NCI-H1436 treated with DMSO at 0.1 percent for 48 hours (cell line): Measurements from ENCODE around the gene ST8SIA2.

Source experiments
- DNase-seq: peaks from one replicate; lab custom pipeline; 2025; lab: John Stamatoyannopoulos, UW

The ST8SIA2 gene, protein sequence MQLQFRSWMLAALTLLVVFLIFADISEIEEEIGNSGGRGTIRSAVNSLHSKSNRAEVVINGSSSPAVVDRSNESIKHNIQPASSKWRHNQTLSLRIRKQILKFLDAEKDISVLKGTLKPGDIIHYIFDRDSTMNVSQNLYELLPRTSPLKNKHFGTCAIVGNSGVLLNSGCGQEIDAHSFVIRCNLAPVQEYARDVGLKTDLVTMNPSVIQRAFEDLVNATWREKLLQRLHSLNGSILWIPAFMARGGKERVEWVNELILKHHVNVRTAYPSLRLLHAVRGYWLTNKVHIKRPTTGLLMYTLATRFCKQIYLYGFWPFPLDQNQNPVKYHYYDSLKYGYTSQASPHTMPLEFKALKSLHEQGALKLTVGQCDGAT

DNA sequence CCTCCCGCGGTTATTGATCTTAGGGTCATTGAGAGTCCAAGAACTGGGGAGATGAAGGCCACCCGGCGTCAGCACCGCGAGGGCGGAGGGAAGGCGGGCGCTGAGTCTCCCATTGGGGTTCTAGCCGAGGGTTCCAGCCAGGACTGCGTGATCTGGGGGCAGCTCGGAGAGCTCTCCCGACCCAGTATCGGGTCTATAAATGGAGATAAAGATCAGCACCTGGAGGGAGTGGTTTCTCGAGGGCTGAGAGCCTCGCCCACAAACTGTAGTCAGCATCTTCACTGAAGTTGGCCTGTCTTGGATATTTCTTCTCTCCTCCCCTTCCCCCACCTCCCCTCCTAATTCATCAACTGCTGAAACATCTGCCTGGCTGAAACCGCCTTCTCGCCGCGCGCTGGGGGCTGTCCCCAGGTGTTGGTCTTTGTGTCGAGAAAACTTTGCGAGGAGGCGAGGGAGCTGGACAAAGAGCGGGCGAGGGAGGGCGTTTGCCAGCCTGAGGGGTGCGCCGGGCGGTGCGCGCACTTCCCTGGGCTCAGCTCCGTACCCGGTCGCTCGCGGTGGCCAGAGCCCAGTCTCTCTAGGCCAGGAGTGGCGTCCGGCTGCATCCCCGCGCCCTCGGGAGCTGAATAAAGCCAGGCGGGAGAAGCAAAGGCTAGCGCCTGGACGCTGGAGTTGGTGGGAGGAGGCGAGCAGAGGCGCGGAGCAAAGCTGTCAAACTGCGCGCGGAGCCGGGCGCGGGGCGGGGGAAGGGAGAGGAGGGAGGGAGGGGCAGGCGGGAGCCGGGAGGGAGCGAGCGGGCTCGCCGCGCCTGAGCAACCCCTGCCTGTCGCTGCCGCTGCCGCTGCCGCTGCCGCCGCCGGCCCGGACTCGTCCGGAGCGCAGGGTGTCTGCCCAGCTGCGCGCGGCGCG lies at the start of gene ST8SIA2:
Gene ST8SIA2, plus strand, starts transcription at position 811 of the 909 bp plus-strand sequence. CDS start 184 bp downstream, outside the sequence.
- DNase-seq, result no peak

DNA sequence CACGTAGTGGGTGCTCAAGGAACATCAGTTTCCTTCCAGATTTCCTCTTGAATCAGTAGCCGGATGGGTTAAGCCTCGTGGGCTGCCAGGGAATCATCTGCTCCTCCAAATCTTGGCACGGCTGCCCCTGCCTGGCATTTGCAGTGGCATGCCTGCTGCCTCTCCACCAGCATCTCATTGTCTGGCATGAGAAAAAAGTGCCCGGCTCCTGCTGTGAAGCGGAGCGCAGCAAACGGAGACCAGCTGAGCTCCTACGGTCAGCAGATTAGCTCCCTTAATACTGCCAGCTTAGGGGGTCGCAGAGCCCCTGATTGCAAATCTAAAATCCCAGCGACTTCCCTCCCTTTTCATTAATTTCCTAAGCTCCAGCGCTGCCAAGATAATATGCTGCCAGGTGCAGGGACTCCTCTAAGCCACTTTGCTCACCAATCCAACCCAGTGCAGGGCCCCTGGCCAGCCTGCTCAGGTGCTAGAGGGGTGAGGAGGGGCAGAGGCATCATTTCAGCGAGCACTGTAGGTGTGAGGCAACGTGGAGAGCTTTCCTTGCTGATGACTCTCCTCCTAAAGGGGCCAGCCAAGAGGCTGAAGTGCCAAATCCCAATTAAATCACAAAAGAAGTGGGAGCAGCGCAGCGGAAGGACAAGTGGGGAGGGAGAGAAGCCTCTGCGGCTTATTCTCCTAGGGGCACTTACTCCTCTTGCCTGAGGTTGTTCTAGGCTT lies 49.6 kb upstream of the ST8SIA2 start:
- DNase-seq, result no peak

DNA sequence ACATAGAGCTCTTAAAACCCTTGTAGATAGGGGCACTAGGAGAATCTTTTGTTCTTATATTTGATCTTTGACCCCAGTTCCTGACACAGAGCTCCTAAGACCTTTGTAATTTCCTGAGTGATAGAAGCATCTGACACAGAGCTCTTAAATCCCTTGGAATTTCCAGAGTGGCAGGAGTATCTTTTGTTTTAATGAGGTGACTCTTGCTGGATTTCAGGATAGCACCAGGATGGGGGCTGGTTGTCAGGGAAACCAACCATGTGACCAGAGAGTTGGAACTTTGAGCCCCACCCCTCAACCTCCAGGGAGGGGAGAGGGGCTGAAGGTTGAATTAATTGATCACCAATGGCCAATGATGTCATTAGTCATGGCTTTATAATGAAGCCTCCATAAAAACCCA lies 47.6 kb upstream of the ST8SIA2 start:
- no peak for DNase-seq

DNA sequence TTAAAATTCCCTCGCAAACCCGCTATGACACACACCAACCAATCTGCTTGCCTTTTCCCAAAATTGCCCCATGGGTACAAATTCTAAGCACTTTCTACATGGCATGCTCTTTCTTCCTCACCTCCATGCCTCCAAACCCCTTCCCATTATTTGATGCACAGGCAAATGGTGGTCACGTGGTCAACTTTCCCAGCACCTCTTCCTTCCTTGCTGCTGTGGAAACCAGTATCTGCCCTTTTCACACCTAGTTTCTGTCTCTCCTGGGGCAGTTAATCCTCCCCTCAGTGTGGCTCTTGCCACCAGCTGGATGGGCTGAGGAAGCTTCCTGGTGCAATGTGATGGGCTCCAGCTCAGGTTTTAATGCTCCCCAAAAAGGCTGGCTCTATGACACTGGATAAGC lies 38.4 kb upstream of the ST8SIA2 start:
- DNase-seq, result no peak

DNA sequence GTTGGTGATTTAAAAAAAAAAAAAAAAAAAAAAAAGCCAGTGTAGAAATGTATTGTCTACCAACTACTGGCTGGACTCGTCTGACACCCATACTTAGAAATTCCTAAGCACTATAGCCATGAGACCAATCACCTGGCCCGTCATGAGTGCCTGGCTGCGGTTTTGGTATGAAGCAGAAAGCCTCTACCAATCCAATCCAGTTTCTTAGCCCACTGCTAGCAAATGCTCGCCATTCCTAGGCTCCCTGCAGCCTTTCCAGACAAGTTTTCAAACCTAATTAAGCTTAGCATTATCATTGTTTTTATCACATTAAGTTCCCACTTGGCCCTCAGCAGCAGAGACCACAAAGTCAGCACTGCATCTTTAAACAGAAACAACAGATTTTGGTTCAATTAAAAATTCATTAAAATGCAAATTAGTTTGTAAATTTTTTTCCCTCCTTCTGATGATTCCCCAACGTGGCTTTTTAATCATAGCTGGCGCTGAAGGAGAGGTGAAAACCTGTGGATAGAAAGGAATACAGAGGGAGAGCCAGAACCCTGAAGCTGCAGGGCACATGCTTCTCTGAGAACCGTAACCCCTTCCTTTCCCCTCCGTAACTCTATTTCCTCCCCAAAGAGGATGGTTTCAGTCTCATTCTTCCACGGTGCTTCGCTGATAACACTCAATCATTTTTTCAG lies 32.2 kb upstream of the ST8SIA2 start:
- DNase-seq, result no peak

DNA sequence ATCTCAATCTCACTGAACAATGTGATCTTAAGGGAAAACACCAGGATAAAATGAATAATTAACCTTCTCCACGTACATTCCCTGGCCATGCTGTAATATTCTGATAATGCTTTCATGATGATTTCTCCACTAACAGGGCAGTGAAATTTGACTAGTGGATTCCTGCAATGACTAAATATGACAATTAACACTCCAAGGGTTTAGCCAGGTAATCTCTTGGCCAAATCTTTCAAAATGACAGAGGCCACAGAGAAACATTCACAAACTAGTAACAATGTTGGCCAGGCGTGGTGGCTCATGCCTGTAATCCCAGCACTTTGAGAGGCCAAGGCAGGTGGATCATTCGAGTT lies 31.7 kb upstream of the ST8SIA2 start:
- no peak for DNase-seq

DNA sequence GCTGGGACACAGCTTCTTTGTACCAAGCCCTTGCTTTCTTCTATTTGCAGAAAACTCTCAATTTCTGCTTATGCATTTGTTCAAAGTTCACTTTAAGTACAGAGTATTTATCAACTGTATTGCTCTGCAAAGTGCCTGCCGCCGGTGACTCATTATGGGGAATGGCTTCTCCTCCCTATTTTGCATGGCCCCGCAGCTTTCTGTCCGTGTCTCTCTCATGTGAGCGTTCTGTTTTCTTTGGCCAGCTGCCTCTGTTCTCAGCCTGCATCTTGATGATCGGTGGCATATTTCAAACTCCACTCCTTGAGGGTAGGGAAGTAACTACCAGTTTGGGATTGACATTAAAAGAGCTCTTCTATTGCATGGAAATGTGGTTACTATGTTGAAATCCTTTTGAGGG lies 28.6 kb upstream of the ST8SIA2 start:
- DNase-seq, result no peak

DNA sequence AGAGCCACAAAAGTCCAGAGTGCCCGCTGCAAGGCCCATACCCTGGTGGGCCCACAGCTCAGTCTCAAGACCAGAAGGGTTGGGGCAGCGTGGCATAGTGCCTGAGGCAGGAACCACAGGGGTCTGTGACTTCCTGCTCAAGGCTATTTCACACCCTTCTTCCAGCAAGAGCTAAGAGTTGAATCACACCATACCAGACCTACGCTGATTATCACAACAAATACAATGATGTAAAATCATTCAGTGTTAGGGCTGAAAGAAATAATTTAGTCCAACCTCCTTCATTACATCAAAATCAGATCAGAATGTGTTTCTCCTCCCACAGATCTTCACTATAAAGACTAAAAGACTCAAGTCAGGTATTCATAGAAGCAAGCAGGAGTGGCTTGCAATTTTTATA lies 27.8 kb upstream of the ST8SIA2 start:
- no peak for DNase-seq

DNA sequence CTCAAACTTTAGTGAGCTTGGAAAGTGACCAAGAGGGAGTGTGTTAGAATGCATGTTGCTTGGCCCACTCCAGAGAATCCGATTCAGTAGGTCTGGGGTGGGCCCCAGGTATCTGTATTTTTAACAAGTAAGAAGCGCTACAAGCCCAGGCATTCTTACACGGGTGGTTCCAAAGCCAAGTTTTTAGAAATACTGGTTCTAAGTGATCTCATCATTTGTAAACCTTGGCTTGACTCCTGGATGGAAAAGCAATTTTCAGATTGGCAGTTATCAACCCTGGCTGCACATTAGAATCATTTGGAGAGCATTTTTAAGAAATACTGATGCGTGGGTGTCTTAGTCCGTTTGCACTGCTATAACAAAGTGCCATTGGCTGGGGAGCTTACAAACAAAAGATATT lies 27.3 kb upstream of the ST8SIA2 start:
- no peak for DNase-seq

DNA sequence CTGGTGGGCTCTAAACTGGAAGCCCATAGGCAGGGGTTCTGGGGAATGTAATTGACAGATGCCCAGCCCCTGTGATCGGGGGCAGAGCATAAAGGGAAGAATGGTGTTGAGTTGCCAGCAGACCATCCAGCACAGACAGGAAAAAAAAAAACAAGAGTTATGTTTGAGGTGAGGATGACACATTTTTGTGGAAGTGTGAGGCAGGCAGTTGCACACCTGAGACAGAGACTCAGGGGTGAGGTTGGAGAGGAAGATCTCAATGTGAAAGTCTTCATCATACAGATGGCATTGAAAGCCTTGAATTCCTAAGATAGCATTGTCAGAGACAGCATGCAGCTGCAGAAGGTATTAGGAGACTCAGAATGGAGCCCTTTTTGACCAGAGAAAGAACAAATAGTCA lies 18.6 kb upstream of the ST8SIA2 start:
- DNase-seq, result no peak

DNA sequence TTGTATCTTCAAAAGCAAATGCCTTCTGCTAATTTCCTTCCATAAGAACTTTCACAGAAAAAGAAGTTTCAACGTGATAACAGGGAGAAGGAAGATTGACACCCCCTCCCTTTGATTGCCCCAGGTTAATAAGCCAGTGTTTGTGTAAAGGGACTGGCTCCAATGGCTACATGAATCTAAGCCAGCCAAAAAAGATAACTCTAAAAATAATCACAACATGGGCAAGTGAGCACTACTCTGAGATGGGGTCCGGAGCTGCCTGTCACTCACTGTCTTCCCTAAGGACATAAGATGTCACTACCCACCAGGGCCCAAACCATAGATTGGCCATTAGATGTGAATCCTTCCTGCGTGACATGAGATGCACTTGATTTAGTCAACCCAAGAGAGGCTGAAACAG lies 17.6 kb upstream of the ST8SIA2 start:
- DNase-seq, result no peak

DNA sequence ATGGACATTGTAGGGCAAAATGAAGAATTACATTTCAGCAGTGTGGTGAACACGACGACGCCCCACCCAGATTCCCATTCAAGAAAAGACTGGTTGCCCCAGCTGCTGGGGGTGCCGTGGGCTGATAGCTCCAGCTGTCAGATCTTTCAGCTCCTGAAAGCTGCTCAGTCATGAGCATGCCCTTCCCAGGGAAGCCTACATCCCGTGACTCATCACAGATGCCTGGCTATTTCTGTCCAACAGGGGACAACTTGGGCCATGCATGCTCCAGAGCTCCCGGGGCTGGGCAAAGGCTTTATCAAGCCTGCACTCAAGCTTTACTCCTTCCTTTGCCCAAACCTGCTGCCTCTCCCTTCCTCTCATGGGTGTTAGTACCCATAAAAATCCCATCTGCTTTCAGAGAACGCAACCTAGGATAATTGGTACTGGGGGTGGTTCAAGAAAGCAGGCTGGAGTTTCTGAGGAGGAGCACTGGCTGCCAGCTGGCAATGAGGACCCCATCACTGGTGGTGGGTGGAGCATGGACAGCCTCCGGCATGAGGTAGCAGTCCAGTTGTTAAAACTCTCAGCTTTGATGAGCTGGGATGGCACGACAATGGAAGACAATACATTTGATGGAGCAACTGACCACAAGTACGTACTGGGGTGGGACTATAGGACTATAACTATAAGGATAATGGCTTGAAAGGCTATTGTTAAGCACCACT lies 16.4 kb upstream of the ST8SIA2 start:
- no peak for DNase-seq

DNA sequence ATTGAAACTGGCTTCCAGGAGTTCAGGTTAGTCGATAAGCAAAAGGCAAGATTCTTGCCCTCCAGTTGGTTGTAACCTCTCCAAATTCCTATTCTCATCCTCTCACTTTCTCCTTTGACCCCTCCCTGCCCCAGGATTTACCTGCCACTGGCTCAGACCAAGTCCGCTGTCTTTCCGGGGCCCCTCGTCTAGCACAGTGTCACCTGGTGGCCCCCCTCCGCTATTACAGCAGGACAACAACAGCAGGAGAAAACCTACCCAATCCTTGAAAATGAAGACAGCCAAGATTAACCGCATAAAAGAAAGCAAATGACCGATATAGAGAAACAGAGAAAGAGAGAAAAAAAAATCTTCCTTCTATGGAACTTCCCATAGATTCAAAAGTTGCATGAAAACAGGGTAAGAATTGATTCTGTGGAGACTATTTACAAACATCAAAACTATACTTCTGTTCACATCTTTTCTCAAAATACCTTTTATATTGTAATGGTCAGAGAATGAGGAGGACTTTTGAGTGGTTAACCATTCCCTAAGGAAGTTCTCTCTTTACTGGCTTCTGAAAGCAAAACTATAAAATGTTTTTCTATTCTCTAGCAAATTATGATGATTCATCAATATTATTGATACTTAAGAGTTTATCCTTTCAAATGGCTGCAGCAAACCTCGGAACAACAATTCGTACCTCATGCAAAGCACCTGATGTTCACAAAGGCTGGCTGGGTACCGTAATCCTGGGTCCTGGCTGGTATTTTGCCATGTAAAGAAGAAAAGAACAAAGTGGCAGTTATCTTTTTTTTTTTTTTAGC lies 10.0 kb upstream of the ST8SIA2 start:
- no peak for DNase-seq

DNA sequence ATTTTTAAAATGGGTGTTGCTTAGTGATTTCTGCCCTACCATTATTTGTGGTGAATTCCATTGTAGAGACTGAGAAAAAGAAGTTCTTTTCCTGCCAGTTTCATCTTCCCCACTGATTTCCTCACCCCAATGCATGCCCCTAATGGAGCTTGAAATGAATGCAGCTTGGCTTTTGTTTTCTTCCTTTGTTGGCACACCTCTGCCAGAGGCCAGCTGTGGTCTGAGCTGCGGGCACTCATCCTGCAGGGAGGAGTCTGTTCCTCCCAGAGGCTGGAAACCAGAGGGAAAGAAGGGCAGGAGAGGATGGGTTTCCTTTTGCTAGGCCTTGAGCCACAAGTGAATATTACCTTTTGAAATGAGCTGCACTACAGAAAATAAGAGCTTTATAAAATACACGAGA lies 9.3 kb upstream of the ST8SIA2 start:
- DNase-seq, result no peak

DNA sequence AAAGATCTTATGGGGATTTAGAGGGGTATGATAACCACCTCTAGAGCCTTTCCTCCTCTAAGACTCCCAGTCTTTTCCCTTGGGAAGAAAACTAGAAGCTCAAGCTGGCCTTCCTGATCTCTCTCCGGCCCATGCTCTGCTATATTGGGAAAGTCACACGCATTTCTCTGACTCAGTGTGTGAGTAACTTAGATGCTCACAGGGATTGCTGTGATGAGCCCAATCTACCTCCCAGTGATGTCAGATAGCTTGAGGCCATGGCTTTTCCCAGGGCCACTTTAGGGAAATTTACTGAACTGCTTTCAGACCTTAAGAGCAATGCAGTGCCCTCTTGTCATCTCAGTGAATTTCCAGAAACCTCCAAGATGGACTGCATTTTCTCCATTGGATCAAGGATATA lies 8.6 kb upstream of the ST8SIA2 start:
- no peak for DNase-seq

DNA sequence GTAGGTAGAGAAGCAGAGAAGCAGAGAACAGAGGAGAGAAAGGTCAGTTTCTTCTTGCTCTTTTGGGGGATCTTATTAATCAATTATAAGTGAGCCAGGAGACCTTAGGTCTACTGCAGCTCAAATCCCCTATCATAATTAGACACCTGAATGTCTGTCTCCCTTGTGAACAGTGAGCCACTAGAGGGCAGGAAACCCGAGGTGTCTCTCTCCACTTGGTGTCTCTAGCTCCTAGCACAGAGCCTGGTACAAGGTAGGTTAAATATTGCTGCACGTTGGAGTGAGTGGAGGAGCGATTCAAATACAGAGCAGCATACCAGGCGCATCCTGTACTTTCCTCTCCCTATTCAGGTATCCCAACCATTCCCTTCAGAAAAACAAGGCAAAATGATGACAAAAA lies 2.0 kb upstream of the ST8SIA2 start:
- DNase-seq, result no peak

DNA sequence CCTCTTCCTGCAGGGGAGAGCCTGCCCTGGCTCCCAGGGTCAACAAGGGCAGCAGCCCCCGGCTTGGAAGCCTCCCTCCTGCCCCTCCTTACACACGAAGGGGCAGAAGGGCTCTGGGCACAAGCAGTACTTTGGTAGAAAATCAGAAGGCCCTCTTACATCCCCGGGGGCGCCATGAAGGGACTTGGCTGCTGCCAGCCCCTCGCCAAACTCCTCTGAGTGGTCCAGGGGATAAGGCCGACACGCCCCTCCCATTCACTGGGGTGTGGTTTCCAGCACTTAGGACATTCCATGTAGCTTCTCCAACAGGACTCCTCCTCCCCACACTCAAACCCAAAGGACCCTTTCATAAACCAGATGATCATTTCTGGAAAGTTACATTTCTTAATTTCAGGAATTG lies 1.2 kb upstream of the ST8SIA2 start:
- no peak for DNase-seq

DNA sequence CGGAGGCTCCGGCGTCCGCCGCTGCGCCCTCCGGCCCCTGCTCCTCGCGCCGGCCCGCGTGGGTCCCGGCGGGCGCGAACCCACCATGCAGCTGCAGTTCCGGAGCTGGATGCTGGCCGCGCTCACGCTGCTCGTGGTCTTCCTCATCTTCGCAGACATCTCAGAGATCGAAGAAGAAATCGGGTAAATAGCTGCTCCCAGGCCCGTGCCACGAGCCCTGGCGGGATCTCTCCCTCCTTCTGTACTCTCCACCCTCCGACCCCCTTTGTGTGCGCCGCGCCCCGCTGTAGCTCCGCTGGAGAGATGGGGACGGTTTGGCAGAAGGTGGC lies 263 bp downstream of the ST8SIA2 start:
- no peak for DNase-seq

DNA sequence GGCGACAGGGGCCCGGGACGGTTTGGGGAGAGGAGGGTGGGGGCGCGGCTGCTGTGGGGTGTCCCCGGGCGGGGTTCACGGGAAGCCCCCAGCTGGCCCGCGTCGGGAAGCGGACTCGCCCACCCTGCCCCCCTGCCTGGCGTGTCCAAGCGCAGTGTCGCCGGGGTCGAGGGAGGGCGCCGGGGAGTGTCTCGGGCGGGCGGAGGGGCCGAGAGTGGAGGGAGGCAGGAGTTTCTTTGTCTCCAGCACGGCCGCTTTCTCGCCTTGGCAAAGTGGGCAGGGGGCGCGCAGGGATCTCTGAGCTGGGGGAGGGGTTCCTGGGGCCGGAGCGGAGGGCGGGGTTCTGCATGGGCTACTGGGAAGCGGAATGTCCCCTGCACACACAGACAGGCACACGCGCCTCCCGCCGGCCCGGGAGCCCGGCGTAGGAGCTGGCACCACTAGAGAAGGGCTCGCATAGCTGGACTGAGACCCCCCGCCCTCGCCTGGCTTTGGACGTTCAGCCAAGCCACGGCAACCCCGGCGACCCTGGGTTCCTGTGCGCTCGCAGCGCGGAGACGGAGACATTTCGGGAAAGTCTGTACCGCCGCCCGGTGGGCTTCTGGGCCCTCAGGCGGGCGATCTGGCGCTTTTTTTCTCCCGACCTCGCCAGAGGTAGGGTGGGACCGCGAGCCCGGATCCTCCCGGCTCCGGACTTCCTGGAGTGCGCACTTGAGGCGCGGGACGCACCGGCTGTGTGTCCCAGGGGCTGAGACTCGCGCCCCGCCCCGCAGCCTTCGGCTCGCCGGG lies 822 bp downstream of the ST8SIA2 start:
- no peak for DNase-seq

DNA sequence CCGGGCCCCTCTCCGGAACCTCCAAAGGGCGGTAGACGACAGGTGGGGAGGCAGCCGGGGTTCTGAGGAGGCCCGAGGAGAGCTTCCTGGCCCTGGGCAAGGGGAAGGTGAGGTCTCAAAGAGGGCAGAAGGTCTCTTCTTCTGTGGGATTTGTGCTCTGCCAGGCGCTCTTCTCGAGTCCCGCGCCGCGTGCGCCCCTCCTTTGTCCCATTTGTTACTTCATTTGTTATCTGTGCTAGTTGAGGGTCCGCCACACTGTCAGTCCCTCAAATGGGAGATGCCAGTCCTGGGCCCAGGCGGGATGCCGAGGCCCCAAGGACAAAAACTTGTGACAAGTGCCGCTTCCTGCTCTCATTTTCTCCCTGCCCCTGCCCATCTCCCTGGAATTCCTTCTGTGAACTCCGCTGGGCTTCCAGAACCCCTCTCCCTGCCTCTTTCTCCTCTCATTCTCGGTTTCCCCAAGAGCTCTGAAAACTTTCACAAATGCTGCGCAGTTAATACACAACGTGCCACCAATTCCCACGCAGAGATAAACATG lies 1.5 kb downstream of the ST8SIA2 start:
- DNase-seq, result no peak
